Measurements from ENCODE around the gene MAPK4. TPM values are rescaled to one million over a fixed set of nuclear protein-coding genes. Genes with fewer than 3 reads are reported as not detected.

MAPK4 gene
- total and polyA plus RNA-seq, 12 donors: 7.5 to 86.9 (median 37.1) TPM

- TF ChIP-seq, protein P1, sequence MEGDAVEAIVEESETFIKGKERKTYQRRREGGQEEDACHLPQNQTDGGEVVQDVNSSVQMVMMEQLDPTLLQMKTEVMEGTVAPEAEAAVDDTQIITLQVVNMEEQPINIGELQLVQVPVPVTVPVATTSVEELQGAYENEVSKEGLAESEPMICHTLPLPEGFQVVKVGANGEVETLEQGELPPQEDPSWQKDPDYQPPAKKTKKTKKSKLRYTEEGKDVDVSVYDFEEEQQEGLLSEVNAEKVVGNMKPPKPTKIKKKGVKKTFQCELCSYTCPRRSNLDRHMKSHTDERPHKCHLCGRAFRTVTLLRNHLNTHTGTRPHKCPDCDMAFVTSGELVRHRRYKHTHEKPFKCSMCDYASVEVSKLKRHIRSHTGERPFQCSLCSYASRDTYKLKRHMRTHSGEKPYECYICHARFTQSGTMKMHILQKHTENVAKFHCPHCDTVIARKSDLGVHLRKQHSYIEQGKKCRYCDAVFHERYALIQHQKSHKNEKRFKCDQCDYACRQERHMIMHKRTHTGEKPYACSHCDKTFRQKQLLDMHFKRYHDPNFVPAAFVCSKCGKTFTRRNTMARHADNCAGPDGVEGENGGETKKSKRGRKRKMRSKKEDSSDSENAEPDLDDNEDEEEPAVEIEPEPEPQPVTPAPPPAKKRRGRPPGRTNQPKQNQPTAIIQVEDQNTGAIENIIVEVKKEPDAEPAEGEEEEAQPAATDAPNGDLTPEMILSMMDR (IDR thresholded peaks at IDR 0.05): no peak
These were observed 151.5 kb downstream of the MAPK4 start for GRCh38 chr18:50711386-50711785.

GRCh38 chr18:50715919-50716318 is 156.0 kb downstream of the MAPK4 start:
- WGBS, 2 donors: 81% methylated on average over 7 of the region's 7 CpGs
- Histone ChIP-seq H3K4me3 (no peak overlapping the region), H3K36me3 (peaks cover 0 to 12% (median 0%) of the 10 kb centered on the region in 9 donors), H3K4me1 (peaks cover 0 to under 1% (median 0%) of the 10 kb centered on the region in 9 donors), H3K9me3 (peaks cover 0 to 5% (median 0%) of the 10 kb centered on the region in 11 donors), H3K27ac (no peak overlapping the region), H3K27me3 (peaks cover 0 to 6% (median 0%) of the 10 kb centered on the region in 7 donors)
- DNase-seq (no peak), ATAC-seq (no peak)
- TF ChIP-seq, protein P1 (IDR thresholded peaks at IDR 0.05): no peak
- intact Hi-C loops (cut with DNase I): no loop called here

More at GRCh38 chr18:50711386-50711785, 151.5 kb downstream of the MAPK4 start:
- H3K9me3 ChIP-seq: peaks cover 0 to 5% (median 0%) of the 10 kb centered on the region in 11 donors
- WGBS, 2 donors: 47 to 68% methylated on average over 5 of the region's 5 CpGs
- no peak overlapping the region for H3K4me3 ChIP-seq
- no peaks in the 10 kb centered on the region for H3K4me1 ChIP-seq
- ATAC-seq (peak in 4 of 8 donors; percentile 35 to 52 (median 40)), DNase-seq (no peak)
- no peak overlapping the region for H3K27ac ChIP-seq
- intact Hi-C loops (cut with DNase I): no loop called here
- no peaks in the 10 kb centered on the region for H3K27me3 ChIP-seq
- H3K36me3 ChIP-seq: peaks cover 0 to 12% (median 0%) of the 10 kb centered on the region in 9 donors

DNA sequence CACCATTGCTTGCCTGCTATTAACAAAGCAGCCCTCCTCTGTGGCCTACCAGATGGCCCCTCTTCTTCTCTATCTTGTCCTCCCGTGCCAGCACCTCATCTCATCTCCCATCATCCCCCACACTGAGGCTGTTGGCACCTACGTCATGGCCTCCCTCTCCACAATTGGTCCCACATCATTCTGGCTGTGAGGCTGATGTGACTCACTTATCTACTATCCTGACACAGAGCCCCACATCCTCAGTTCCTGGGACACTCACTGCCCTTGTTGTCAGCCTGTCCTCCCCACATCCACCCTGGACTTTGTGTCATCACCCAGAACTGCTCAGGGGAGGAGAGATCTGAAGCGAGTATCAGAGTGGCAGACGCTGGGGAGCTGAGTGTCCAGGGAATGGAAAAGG is 157.0 kb downstream of the MAPK4 start:
- TF ChIP-seq, protein P1 (IDR thresholded peaks at IDR 0.05): no peak
- Histone ChIP-seq H3K36me3 (peaks cover 0 to 12% (median 0%) of the 10 kb centered on the region in 9 donors), H3K4me1 (peaks cover 0 to 5% (median 0%) of the 10 kb centered on the region in 9 donors), H3K27me3 (peaks cover 0 to 6% (median 0%) of the 10 kb centered on the region in 7 donors), H3K9me3 (peaks cover 0 to 5% (median 0%) of the 10 kb centered on the region in 11 donors), H3K4me3 (no peak overlapping the region), H3K27ac (no peak overlapping the region)
- DNase-seq (no peak), ATAC-seq (peak in 5 of 8 donors; percentile 26 to 64 (median 43))
- 60 to 92% methylated on average over 4 of the region's 4 CpGs for WGBS, 2 donors
- intact Hi-C loops (cut with DNase I): no loop called here

DNA sequence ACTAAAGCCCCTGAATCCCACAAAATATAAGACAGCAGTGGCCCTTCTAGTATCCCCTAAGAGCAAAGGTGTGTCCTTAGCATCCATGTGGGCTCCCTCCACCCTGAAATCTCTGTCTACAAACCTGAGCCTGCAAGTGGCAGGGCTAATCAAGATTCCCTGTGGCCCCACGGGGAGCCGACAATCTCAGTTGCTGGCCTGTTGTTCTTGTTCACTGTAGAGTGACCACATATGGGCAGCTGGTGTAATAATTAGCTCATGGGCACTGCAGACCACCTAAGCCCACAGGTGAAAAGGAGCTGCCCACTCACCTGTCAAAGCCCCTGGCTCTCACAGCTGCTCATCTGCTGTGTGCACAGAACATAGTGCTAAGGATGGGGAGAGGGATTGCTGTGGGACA is 157.7 kb downstream of the MAPK4 start:
- H3K4me3 ChIP-seq: no peak overlapping the region
- H3K36me3 ChIP-seq: peaks cover 0 to 12% (median 0%) of the 10 kb centered on the region in 9 donors
- TF ChIP-seq, protein P1 (IDR thresholded peaks at IDR 0.05): no peak
- no peak for ATAC-seq
- no peak overlapping the region for H3K27ac ChIP-seq
- no peak for DNase-seq
- peaks cover 0 to 5% (median 0%) of the 10 kb centered on the region in 11 donors for H3K9me3 ChIP-seq
- peaks cover 0 to 6% (median 0%) of the 10 kb centered on the region in 7 donors for H3K27me3 ChIP-seq
- peaks cover 0 to 5% (median 0%) of the 10 kb centered on the region in 9 donors for H3K4me1 ChIP-seq
- intact Hi-C loops (cut with DNase I): no loop called here
- WGBS, 2 donors: 75 to 76% methylated on average over 2 of the region's 2 CpGs
